Calu3 (cell line): ENCODE measurements around the gene LIMCH1. TPM values are rescaled to one million over a fixed set of nuclear protein-coding genes. Genes with fewer than 3 reads are reported as not detected.

Experiments used
- BruUV-seq: library from RNA; stranded (reverse); fragments of 400-500 nt; replicated peaks from 2 replicates; lab custom pipeline; 2021; lab: Mats Ljungman, UMichigan
- CTCF ChIA-PET: fragments of 300-600 bp; sonication (Branson Sonifier 250); formaldehyde crosslinking; loops from one replicate; lab custom pipeline; 2022; ENCODE audit warnings: antibody characterized with exemption; lab: Charles Lee
- DNase-seq: peaks from one replicate; pipeline ENCODE4 v3.0.0; 2022
- H3K27ac Mint-ChIP-seq: one replicate; pipeline ENCODE4 v1.8.0; 2022; ENCODE audit warnings: mixed read lengths; ENCODE audit not compliant: unreplicated experiment
- H3K27me3 Mint-ChIP-seq: one replicate; pipeline ENCODE4 v1.8.0; 2022; ENCODE audit warnings: mixed read lengths; ENCODE audit not compliant: unreplicated experiment
- H3K36me3 Mint-ChIP-seq: one replicate; pipeline ENCODE4 v1.8.0; 2022; ENCODE audit warnings: mild to moderate bottlenecking, moderate library complexity, mixed read lengths; ENCODE audit not compliant: insufficient read depth, unreplicated experiment
- H3K4me1 Mint-ChIP-seq: one replicate; pipeline ENCODE4 v1.8.0; 2022; ENCODE audit warnings: mild to moderate bottlenecking, low read depth, mixed read lengths; ENCODE audit not compliant: unreplicated experiment
- H3K4me3 Mint-ChIP-seq: one replicate; pipeline ENCODE4 v1.8.0; 2022; ENCODE audit warnings: mild to moderate bottlenecking, low read depth, moderate library complexity, mixed read lengths; ENCODE audit not compliant: unreplicated experiment
- H3K9me3 Mint-ChIP-seq: one replicate; pipeline ENCODE4 v1.8.0; 2022; ENCODE audit warnings: low read depth, mixed read lengths; ENCODE audit not compliant: unreplicated experiment
- CTCF ChIP-seq: fragments of 200-600 bp; IDR thresholded peaks from one replicate; pipeline ENCODE4 v1.8.0; 2022; ENCODE audit warnings: antibody characterized with exemption; ENCODE audit not compliant: unreplicated experiment
- intact Hi-C: fragments of 100-400 bp; cut with micrococcal nuclease; formaldehyde crosslinking; loops from one replicate; pipeline ENCODE4 v1.10.0; 2022; ENCODE audit not compliant: unreplicated experiment
- total RNA-seq: library from RNA; stranded (reverse); gene quantifications from 2 replicates; pipeline ENCODE4 v1.2.3, GENCODE V29; 2022

The LIMCH1 gene
- total RNA-seq, 1 experiment from 2014 or later = 78.7 TPM

GRCh38 chr4:41590591-41590990 lies 52.6 kb downstream of the LIMCH1 start:
- no peak for TF ChIP-seq CTCF
- H3K9me3 Mint-ChIP-seq = no peaks in the 10 kb centered on the region
- intact Hi-C loops = no loop called here
- no peak overlapping the region for H3K4me3 Mint-ChIP-seq
- CTCF ChIA-PET = no interaction called here
- peak; percentile 16 for DNase-seq
- peak overlapping the region; percentile 16 for H3K27ac Mint-ChIP-seq
- peaks cover 41% of the 10 kb centered on the region for H3K4me1 Mint-ChIP-seq
- H3K36me3 Mint-ChIP-seq = peaks cover 5% of the 10 kb centered on the region
- BruUV-seq = no TSS peak
- no peaks in the 10 kb centered on the region for H3K27me3 Mint-ChIP-seq

GRCh38 chr4:41594432-41594831 lies 56.5 kb downstream of the LIMCH1 start:
- H3K9me3 Mint-ChIP-seq = no peaks in the 10 kb centered on the region
- H3K36me3 Mint-ChIP-seq = peaks cover 5% of the 10 kb centered on the region
- intact Hi-C loops = no loop called here
- H3K27ac Mint-ChIP-seq = no peak overlapping the region
- no TSS peak for BruUV-seq
- no peak for TF ChIP-seq CTCF
- peaks cover 35% of the 10 kb centered on the region for H3K4me1 Mint-ChIP-seq
- H3K4me3 Mint-ChIP-seq = no peak overlapping the region
- no peaks in the 10 kb centered on the region for H3K27me3 Mint-ChIP-seq
- CTCF ChIA-PET = no interaction called here
- DNase-seq = no peak

- Mint-ChIP-seq H3K9me3 (no peaks in the 10 kb centered on the region), H3K36me3 (no peaks in the 10 kb centered on the region), H3K4me3 (no peak overlapping the region), H3K27me3 (no peaks in the 10 kb centered on the region), H3K27ac (no peak overlapping the region), H3K4me1 (peaks cover 40% of the 10 kb centered on the region)
- intact Hi-C loops = no loop called here
- no peak for TF ChIP-seq CTCF
- CTCF ChIA-PET = interaction anchor here (0.5 to 0.6 kb wide), 2 partner anchors 66 to 253 kb away, joined by 3 to 4 read pairs; no protein-coding TSS in a partner anchor
- no TSS peak for BruUV-seq
- no peak for DNase-seq
Measured at GRCh38 chr4:41597494-41597893, 59.5 kb downstream of the LIMCH1 start.

GRCh38 chr4:41598580-41598979 lies 60.6 kb downstream of the LIMCH1 start:
- Mint-ChIP-seq H3K9me3 (no peaks in the 10 kb centered on the region), H3K4me1 (peaks cover 40% of the 10 kb centered on the region), H3K27ac (peak overlapping the region; percentile 72), H3K4me3 (no peak overlapping the region), H3K27me3 (no peaks in the 10 kb centered on the region), H3K36me3 (no peaks in the 10 kb centered on the region)
- intact Hi-C loops = no loop called here
- CTCF ChIA-PET = no interaction called here
- no TSS peak for BruUV-seq
- DNase-seq = no peak
- TF ChIP-seq CTCF = no peak
